SK-N-SH (cell line): Measurements from ENCODE around the gene LATS2. TPM values are rescaled to one million over a fixed set of nuclear protein-coding genes. Genes with fewer than 3 reads are reported as not detected.
A peak's percentile ranks its signal among the peaks of the same experiment; 100 is the strongest.

Experiments
- CTCF ChIA-PET: fragments of 300-600, 350-600 bp; formaldehyde crosslinking; extraction: SDS; loops from one replicate; lab custom pipeline; 2021; lab: Yijun Ruan, JAX
- POLR2A ChIA-PET: fragments of 350-600 bp; sonication (Branson Sonifier 250); formaldehyde crosslinking; extraction: SDS; loops from one replicate; lab custom pipeline; 2020; ENCODE audit warnings: antibody characterized with exemption, inconsistent platforms; lab: Yijun Ruan, JAX
- DNase-seq: peaks from one replicate; pipeline ENCODE4 v3.0.0; 2012
- H2AFZ ChIP-seq: fragments of 200-600 bp; sonication (generic); 2 replicates; pipeline ENCODE4 v1.8.1; 2016; ENCODE audit warnings: antibody characterized with exemption, mild to moderate bottlenecking, low read depth
- H3F3A ChIP-seq: fragments of 200-600 bp; sonication (generic); replicated peaks from 2 replicates; pipeline ENCODE3; 2016; ENCODE audit warnings: antibody characterized with exemption, mild to moderate bottlenecking; ENCODE audit not compliant: insufficient read depth
- H3K27ac ChIP-seq, 2 experiments: fragments of 200-500 bp in 1 of 2; fragments of 200-600 bp in 1 of 2; sonication (Bioruptor generic) in 1 of 2; sonication (generic), shearing (Covaris generic) in 1 of 2; 2 replicates each; pipeline versions ENCODE4 v1.5.1 to v1.6.1; 2014 to 2016; ENCODE audit warnings: low read depth in 2 of 2, inconsistent platforms in 1 of 2, low read length in 1 of 2, mild to moderate bottlenecking in 1 of 2, mixed read lengths in 1 of 2
- H3K27me3 ChIP-seq: fragments of 200-600 bp; sonication (generic), shearing (Covaris generic); 2 replicates; pipeline ENCODE4 v1.6.1; 2016; ENCODE audit warnings: mixed run types; ENCODE audit not compliant: insufficient read depth
- H3K36me3 ChIP-seq, 2 experiments: fragments of 200-500 bp in 1 of 2; fragments of 200-600 bp in 1 of 2; sonication (Bioruptor generic) in 1 of 2; sonication (generic) in 1 of 2; replicated peaks in 1 of 2; 2 replicates each; pipeline versions ENCODE3 to v1.5.1; 2014 to 2016; ENCODE audit warnings: low read length in 1 of 2, mild to moderate bottlenecking in 1 of 2; ENCODE audit not compliant: insufficient read depth in 2 of 2, control insufficient read depth in 1 of 2
- H3K4me1 ChIP-seq, 2 experiments: fragments of 200-500 bp in 1 of 2; fragments of 200-600 bp in 1 of 2; sonication (Bioruptor generic) in 1 of 2; sonication (generic), shearing (Covaris generic) in 1 of 2; 2 replicates each; pipeline versions ENCODE4 v1.5.1 to v1.6.1; 2014 to 2016; ENCODE audit warnings: low read depth in 1 of 2, low read length in 1 of 2, mixed run types in 1 of 2; ENCODE audit not compliant: insufficient read depth in 2 of 2, control insufficient read depth in 1 of 2
- H3K4me2 ChIP-seq: fragments of 200-600 bp; sonication (generic), shearing (Covaris generic); 2 replicates; pipeline ENCODE4 v1.6.1; 2017; ENCODE audit warnings: mixed run types
- H3K4me3 ChIP-seq, 2 experiments: fragments of 200-500 bp in 1 of 2; fragments of 200-600 bp in 1 of 2; sonication (Bioruptor generic) in 1 of 2; sonication (generic), shearing (Covaris generic) in 1 of 2; 2 replicates each; pipeline versions ENCODE4 v1.5.1 to v1.8.1; 2014 to 2016; ENCODE audit warnings: low read depth in 2 of 2, inconsistent platforms in 1 of 2, low read length in 1 of 2, mild to moderate bottlenecking in 1 of 2, mixed read lengths in 1 of 2, moderate library complexity in 1 of 2
- H3K79me2 ChIP-seq: fragments of 200-600 bp; sonication (generic); 2 replicates; pipeline ENCODE4 v1.8.1; 2017; ENCODE audit warnings: mild to moderate bottlenecking; ENCODE audit not compliant: insufficient read depth
- H3K9ac ChIP-seq: fragments of 200-600 bp; sonication (generic); 2 replicates; pipeline ENCODE4 v1.6.1; 2017; ENCODE audit warnings: mixed run types
- H3K9me2 ChIP-seq: fragments of 200-600 bp; sonication (generic); 2 replicates; pipeline ENCODE4 v1.6.1; 2017; ENCODE audit warnings: mixed run types
- H3K9me3 ChIP-seq: fragments of 200-600 bp; sonication (generic); 2 replicates; pipeline ENCODE4 v1.6.1; 2017; ENCODE audit warnings: mixed run types, mild to moderate bottlenecking, moderate library complexity
- H4K20me1 ChIP-seq: fragments of 200-600 bp; sonication (generic); 2 replicates; pipeline ENCODE4 v1.6.1; 2017; ENCODE audit warnings: mild to moderate bottlenecking, mixed run types; ENCODE audit not compliant: insufficient read depth
- ELF1 ChIP-seq: IDR thresholded peaks from 2 replicates; pipeline ENCODE4 v1.4.0; 2012
- FOXM1 ChIP-seq: IDR thresholded peaks from 2 replicates; pipeline ENCODE4 v1.4.0; 2012; ENCODE audit warnings: low read depth, mild to moderate bottlenecking
- MXI1 ChIP-seq: IDR thresholded peaks from 2 replicates; pipeline ENCODE4 v1.6.1; 2012; ENCODE audit warnings: mild to moderate bottlenecking, low read depth, low read length, improper control_type of control experiment
- RCOR1 ChIP-seq: fragments of 150-350 bp; IDR thresholded peaks from 2 replicates; pipeline ENCODE4 v1.6.1; 2017; ENCODE audit warnings: antibody characterized with exemption, low read length
- RFX5 ChIP-seq: IDR thresholded peaks from 2 replicates; pipeline ENCODE4 v1.6.1; 2012; ENCODE audit warnings: mild to moderate bottlenecking, improper control_type of control experiment, low read length
- RXRA ChIP-seq: IDR thresholded peaks from 2 replicates; pipeline ENCODE4 v1.4.0; 2012; ENCODE audit warnings: low read depth, mild to moderate bottlenecking, borderline replicate concordance
- SIN3A ChIP-seq: IDR thresholded peaks from 2 replicates; pipeline ENCODE4 v1.6.1; 2012; ENCODE audit warnings: low read depth, mild to moderate bottlenecking, low read length, moderate library complexity, borderline replicate concordance
- SMC3 ChIP-seq: IDR thresholded peaks from 2 replicates; pipeline ENCODE4 v1.6.1; 2012; ENCODE audit warnings: low read depth, low read length, improper control_type of control experiment
- TAF1 ChIP-seq: IDR thresholded peaks from 2 replicates; pipeline ENCODE4 v1.6.1; 2012; ENCODE audit warnings: low read depth, mild to moderate bottlenecking, low read length, moderate library complexity, borderline replicate concordance
- TCF12 ChIP-seq: IDR thresholded peaks from 2 replicates; pipeline ENCODE4 v1.4.0; 2012
- YY1 ChIP-seq: IDR thresholded peaks from 2 replicates; pipeline ENCODE4 v1.4.0; 2012; ENCODE audit warnings: low read depth, mild to moderate bottlenecking
- WGBS: methylation state at CpG from one replicate; pipeline ENCODE4 v1.1.6; 2017; ENCODE audit warnings: low lambda C conversion rate; 5-methylcytosine and 5-hydroxymethylcytosine counted together
- polyA plus RNA-seq, 3 experiments: library from polyadenylated mRNA; depleted of rRNA; stranded (reverse); fragments of >200 nt; gene quantifications; 2 replicates each; pipeline ENCODE4 v1.2.3, GENCODE V29; 2012
- TF ChIP-seq, protein P1 (sequence below): IDR thresholded peaks from 2 replicates; pipeline ENCODE4 v1.4.0; 2012; ENCODE audit warnings: low read depth, borderline replicate concordance
- TF ChIP-seq, protein P2 (sequence below): fragments of 150-350 bp; IDR thresholded peaks from 2 replicates; pipeline ENCODE4 v1.6.1; 2017; ENCODE audit warnings: antibody characterized with exemption, low read length, low read depth, borderline replicate concordance
- TF ChIP-seq, protein P3 (sequence below): IDR thresholded peaks from 2 replicates; pipeline ENCODE4; 2012
- TF ChIP-seq, protein P4 (sequence below): fragments of 150-350 bp; IDR thresholded peaks from 2 replicates; pipeline ENCODE4 v1.6.1; 2016; ENCODE audit warnings: mild to moderate bottlenecking, low read depth, low read length
- TF ChIP-seq, protein P5 (sequence below): IDR thresholded peaks from 2 replicates; pipeline ENCODE4 v1.4.0; 2012; ENCODE audit warnings: low read depth, borderline replicate concordance

The LATS2 gene
- polyA plus RNA-seq, 1 of the 3 experiments (the other 2 are of a cell fraction): 19.6 TPM

DNA sequence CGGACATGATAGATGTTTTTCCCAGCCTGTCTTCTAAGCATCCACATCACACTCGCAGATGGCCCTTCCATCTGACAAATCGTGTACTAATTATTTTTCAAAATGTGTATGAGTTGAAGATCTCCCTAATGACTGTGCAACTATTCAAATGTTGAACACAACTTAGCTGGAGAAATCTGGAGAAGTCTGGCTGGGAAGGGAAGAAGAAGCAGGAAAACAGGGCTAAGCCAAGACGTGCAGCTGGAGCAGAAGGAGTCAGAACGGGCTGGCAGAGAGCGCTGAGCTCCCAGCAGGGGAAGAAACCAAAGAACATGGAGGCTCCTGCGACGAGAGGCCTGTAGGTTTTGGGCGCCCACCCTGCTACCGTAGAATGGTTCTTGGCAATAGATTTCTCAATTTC, 13.2 kb upstream of the LATS2 start:
- Histone ChIP-seq H3K36me3 (no peaks in the 10 kb centered on the region), H3K27ac (peak overlapping the region in 1 of 2 experiments; percentile 3; a peak in 1 of 4 replicates), H4K20me1 (no peaks in the 10 kb centered on the region), H3K9me2 (no peaks in the 10 kb centered on the region), H3F3A (peaks cover 39% of the 10 kb centered on the region), H3K79me2 (no peaks in the 10 kb centered on the region), H3K9me3 (no peaks in the 10 kb centered on the region), H3K4me2 (peak overlapping the region; percentile 57), H3K4me1 (peaks cover 0 to 5% of the 10 kb centered on the region in 2 experiments; a peak in 3 of 4 replicates), H3K9ac (peak overlapping the region; percentile 29; the same call in 1 of the 2 replicates), H3K27me3 (no peaks in the 10 kb centered on the region), H2AFZ (peak overlapping the region; percentile 88), H3K4me3 (no peak overlapping the region)
- whole genome bisulfite sequencing: 41% methylated on average over 10 of the region's 10 CpGs
- TF ChIP-seq RXRA (no peak), FOXM1 (no peak), YY1 (no peak), TCF12 (no peak), ELF1 (no peak), RCOR1 (no peak)
- TF ChIP-seq, protein P1, sequence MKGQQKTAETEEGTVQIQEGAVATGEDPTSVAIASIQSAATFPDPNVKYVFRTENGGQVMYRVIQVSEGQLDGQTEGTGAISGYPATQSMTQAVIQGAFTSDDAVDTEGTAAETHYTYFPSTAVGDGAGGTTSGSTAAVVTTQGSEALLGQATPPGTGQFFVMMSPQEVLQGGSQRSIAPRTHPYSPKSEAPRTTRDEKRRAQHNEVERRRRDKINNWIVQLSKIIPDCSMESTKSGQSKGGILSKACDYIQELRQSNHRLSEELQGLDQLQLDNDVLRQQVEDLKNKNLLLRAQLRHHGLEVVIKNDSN: no peak
- no peak for DNase-seq
- ChIA-PET POLR2A (interaction anchor here (1.1 kb wide), 1 partner anchor 529 kb away, joined by 6 read pairs; the partner anchor contains the start of gene MICU2), CTCF (interaction anchor here (1.2 kb wide), 1 partner anchor 563 kb away, joined by 3 read pairs; no protein-coding TSS in a partner anchor)

DNA sequence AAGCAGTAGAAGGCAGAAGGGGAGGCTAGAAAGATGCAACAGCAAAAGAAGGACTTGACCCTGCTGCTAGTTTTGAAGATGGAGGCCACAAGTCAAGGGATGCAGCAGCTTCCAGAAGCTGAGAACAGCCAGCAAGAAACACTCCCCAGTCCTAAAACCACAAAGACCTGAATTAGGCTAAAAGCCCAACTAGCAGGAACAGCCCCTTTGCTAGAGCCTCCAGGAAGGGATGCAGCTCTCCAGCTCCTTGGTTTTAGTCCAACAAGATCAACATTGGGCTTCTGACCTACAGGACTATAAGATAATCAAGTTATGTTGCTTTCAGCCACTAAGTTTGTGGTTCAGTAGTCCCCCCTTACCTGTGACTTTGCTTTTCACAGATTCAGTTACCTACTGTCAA, 10.5 kb upstream of the LATS2 start:
- H3K9me2 ChIP-seq: no peaks in the 10 kb centered on the region
- POLR2A ChIA-PET: no interaction called here
- no peaks in the 10 kb centered on the region for H3K9me3 ChIP-seq
- TF ChIP-seq SIN3A (no peak), RFX5 (no peak), TCF12 (no peak), MXI1 (no peak), TAF1 (no peak), ELF1 (no peak), SMC3 (no peak), FOXM1 (no peak), RXRA (no peak)
- TF ChIP-seq, protein P2, sequence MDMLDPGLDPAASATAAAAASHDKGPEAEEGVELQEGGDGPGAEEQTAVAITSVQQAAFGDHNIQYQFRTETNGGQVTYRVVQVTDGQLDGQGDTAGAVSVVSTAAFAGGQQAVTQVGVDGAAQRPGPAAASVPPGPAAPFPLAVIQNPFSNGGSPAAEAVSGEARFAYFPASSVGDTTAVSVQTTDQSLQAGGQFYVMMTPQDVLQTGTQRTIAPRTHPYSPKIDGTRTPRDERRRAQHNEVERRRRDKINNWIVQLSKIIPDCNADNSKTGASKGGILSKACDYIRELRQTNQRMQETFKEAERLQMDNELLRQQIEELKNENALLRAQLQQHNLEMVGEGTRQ: no peak
- TF ChIP-seq, protein P3, sequence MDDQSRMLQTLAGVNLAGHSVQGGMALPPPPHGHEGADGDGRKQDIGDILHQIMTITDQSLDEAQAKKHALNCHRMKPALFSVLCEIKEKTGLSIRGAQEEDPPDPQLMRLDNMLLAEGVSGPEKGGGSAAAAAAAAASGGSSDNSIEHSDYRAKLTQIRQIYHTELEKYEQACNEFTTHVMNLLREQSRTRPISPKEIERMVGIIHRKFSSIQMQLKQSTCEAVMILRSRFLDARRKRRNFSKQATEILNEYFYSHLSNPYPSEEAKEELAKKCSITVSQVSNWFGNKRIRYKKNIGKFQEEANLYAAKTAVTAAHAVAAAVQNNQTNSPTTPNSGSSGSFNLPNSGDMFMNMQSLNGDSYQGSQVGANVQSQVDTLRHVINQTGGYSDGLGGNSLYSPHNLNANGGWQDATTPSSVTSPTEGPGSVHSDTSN: no peak
- TF ChIP-seq, protein P1: no peak
- TF ChIP-seq, protein P4, sequence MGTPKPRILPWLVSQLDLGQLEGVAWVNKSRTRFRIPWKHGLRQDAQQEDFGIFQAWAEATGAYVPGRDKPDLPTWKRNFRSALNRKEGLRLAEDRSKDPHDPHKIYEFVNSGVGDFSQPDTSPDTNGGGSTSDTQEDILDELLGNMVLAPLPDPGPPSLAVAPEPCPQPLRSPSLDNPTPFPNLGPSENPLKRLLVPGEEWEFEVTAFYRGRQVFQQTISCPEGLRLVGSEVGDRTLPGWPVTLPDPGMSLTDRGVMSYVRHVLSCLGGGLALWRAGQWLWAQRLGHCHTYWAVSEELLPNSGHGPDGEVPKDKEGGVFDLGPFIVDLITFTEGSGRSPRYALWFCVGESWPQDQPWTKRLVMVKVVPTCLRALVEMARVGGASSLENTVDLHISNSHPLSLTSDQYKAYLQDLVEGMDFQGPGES: no peak
- TF ChIP-seq, protein P5, sequence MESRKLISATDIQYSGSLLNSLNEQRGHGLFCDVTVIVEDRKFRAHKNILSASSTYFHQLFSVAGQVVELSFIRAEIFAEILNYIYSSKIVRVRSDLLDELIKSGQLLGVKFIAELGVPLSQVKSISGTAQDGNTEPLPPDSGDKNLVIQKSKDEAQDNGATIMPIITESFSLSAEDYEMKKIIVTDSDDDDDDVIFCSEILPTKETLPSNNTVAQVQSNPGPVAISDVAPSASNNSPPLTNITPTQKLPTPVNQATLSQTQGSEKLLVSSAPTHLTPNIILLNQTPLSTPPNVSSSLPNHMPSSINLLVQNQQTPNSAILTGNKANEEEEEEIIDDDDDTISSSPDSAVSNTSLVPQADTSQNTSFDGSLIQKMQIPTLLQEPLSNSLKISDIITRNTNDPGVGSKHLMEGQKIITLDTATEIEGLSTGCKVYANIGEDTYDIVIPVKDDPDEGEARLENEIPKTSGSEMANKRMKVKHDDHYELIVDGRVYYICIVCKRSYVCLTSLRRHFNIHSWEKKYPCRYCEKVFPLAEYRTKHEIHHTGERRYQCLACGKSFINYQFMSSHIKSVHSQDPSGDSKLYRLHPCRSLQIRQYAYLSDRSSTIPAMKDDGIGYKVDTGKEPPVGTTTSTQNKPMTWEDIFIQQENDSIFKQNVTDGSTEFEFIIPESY: no peak
- H3K36me3 ChIP-seq: no peaks in the 10 kb centered on the region
- no peak for DNase-seq
- peak overlapping the region; percentile 0 to 83; a peak in 2 of 4 replicates for H3K27ac ChIP-seq
- CTCF ChIA-PET: no interaction called here
- peaks cover 0 to 5% of the 10 kb centered on the region in 2 experiments; a peak in 2 of 4 replicates for H3K4me1 ChIP-seq
- no peaks in the 10 kb centered on the region for H4K20me1 ChIP-seq
- no peaks in the 10 kb centered on the region for H3K27me3 ChIP-seq
- no peak overlapping the region for H3K4me3 ChIP-seq
- no peaks in the 10 kb centered on the region for H3K79me2 ChIP-seq
- H3K4me2 ChIP-seq: no peak overlapping the region
- H2AFZ ChIP-seq: no peak overlapping the region
- no peak overlapping the region for H3K9ac ChIP-seq
- H3F3A ChIP-seq: peaks cover 40% of the 10 kb centered on the region
